Colonic mucosa (tissue), 4 donors: ENCODE data around the gene SLC48A1. TPM values are rescaled to one million over a fixed set of nuclear protein-coding genes. Genes with fewer than 3 reads are reported as not detected.

ENCODE experiments used
- DNase-seq: peaks from one replicate; pipeline ENCODE4 v3.0.0-alpha.2; 2020
- H3K27ac ChIP-seq: fragments of 200-600 bp; one replicate; pipeline ENCODE4 v1.8.0; 2021
- H3K27me3 ChIP-seq: fragments of 200-600 bp; one replicate; pipeline ENCODE4 v1.8.0; 2021
- H3K36me3 ChIP-seq: fragments of 200-600 bp; one replicate; pipeline ENCODE4 v1.8.0; 2021
- H3K4me1 ChIP-seq: fragments of 200-600 bp; one replicate; pipeline ENCODE4 v1.8.0; 2021; ENCODE audit warnings: mild to moderate bottlenecking
- H3K4me3 ChIP-seq: fragments of 200-600 bp; one replicate; pipeline ENCODE4 v1.8.0; 2021
- H3K9ac ChIP-seq, 2 donors: one replicate each; pipeline ENCODE4 v1.7.0; 2013; ENCODE audit warnings: control low read depth in 2 of 2, low read depth in 2 of 2, low read length in 2 of 2
- H3K9me3 ChIP-seq: fragments of 200-600 bp; one replicate; pipeline ENCODE4 v1.8.0; 2021
- intact Hi-C: fragments of 100-400 bp; cut with DNase I; formaldehyde crosslinking; loops from one replicate; pipeline ENCODE4 v1.14.1; 2022
- total RNA-seq, 2 donors: library from RNA; stranded (reverse); fragmentation: NEBNext Ultra II Directional in 1 of 2; extraction: Animal tissue kit (Norgen Biotek cat#: 25700) in 1 of 2; gene quantifications; one replicate each; pipeline ENCODE4 v1.2.1, GENCODE V29; 2021
- TF ChIP-seq, protein P1 (sequence below): fragments of 200-600 bp; IDR thresholded peaks from one replicate; pipeline ENCODE4 v1.8.0; 2022; ENCODE audit warnings: antibody characterized with exemption, mild to moderate bottlenecking
- donor health status: healthy.
- donor health status: DM: no; HTN: no; CAD: no.
- donor health status: DM: no; HTN: no; CAD: no.

Gene SLC48A1
- total RNA-seq, 2 donors from 2014 or later, result 12.2 to 17.9 TPM

DNA sequence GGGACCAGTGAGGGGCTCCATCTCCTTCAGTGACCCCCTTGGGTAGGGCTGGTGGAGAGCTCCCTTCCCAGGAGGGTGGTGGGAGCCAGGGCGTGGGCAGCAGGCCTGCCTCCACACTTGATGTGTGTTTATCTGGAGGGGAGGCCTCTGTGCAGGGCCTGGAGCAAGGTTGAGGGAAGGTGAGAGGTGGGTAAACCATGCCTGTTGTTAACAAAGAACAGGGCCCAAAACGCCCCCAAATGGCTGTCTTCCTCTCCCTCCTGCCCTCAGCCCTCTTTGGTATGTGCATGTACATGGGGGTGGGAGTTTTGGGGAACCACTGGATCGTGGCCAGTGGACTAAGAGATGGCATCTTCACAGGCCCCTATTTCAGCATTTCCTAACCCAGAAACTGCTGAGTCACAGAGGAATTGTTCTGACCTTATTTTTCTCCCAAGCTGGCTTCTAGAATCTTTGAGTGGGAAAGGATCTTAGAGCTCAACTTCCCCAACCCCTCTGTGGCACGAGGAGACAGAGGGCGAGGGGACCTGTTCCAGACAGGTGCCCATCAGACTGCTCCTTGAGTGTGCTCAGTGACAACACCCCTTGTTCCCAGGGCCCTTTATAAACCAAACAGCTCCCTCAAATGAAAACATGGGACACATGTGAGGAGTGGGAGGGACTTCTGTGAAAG lies 3.6 kb downstream of the SLC48A1 start:
- intact Hi-C loops, result loop anchor here (5.0 kb wide), 1 partner anchor 59 kb away; no protein-coding TSS in a partner anchor
- H3K9ac ChIP-seq, result no peak overlapping the region
- DNase-seq, result no peak
- no peaks in the 10 kb centered on the region for H3K27me3 ChIP-seq
- H3K36me3 ChIP-seq, result no peaks in the 10 kb centered on the region
- no peak overlapping the region for H3K4me3 ChIP-seq
- TF ChIP-seq, protein P1, sequence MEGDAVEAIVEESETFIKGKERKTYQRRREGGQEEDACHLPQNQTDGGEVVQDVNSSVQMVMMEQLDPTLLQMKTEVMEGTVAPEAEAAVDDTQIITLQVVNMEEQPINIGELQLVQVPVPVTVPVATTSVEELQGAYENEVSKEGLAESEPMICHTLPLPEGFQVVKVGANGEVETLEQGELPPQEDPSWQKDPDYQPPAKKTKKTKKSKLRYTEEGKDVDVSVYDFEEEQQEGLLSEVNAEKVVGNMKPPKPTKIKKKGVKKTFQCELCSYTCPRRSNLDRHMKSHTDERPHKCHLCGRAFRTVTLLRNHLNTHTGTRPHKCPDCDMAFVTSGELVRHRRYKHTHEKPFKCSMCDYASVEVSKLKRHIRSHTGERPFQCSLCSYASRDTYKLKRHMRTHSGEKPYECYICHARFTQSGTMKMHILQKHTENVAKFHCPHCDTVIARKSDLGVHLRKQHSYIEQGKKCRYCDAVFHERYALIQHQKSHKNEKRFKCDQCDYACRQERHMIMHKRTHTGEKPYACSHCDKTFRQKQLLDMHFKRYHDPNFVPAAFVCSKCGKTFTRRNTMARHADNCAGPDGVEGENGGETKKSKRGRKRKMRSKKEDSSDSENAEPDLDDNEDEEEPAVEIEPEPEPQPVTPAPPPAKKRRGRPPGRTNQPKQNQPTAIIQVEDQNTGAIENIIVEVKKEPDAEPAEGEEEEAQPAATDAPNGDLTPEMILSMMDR, result no peak
- no peaks in the 10 kb centered on the region for H3K9me3 ChIP-seq
- H3K4me1 ChIP-seq, result no peaks in the 10 kb centered on the region
- H3K27ac ChIP-seq, result no peak overlapping the region

DNA sequence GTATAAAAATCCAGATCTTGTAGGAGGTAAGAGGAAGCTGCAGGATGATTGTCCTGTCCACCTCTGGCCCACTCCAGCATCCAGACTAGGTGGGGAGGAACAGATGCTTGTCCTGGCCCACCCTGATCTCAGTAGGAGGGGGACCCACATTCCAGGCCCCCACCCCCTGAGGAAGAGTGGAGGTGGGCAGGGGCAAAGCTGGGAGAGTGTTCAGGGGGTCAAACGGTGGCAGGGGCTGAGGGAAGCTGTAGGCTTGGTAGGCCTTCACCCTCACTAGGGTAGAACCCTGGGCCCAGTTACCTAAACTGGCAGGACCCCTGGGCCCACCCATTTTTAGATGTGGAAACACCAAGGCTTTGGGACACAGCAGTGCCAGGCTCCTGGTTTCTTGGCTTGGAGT lies 4.1 kb downstream of the SLC48A1 start:
- DNase-seq, result no peak
- Histone ChIP-seq H3K4me3 (no peak overlapping the region), H3K27me3 (no peaks in the 10 kb centered on the region), H3K9me3 (no peaks in the 10 kb centered on the region), H3K4me1 (no peaks in the 10 kb centered on the region), H3K9ac (no peak overlapping the region), H3K27ac (no peak overlapping the region), H3K36me3 (no peaks in the 10 kb centered on the region)
- intact Hi-C loops, result loop anchor here (5.0 kb wide), 1 partner anchor 60 kb away; no protein-coding TSS in a partner anchor
- TF ChIP-seq, protein P1, result no peak

DNA sequence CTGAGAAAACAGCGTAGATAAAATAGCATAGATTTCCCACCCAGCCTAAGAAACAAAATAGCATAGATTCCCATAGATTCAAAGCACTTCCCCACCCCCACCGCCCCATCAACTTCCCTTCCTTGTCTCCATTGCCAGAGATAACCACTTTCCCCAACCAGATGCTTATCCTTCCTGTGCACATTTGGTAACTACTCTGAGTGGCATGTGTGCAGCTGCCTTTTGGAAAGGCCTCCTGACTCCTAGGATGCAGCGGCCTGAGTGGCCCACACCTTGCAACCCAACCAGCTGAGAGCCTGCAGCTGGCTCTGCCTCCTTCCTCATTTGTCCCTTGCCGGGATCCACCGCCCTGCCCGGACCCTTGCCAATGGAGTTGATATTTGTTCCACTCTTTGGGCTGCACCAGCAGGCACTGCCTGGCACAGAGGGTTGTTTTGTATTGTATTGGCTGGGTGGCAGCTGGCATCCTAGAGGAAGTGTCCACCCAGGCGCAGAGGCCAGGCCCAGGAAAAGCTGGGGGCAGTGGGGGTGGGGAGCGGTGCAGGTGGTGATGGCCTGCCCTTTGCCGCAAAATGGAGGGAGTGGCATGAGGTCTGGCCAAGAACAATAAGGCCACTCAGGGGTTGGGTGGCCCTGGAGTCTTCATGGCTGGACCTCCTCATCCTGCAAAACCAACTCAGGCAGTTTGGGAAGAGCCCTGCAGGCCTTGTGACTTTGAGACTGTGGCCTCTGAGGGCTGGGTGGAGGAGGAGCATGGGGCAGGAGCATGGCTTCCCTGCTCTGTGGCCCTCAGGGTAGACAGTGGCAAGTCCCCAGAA lies 4.9 kb downstream of the SLC48A1 start:
- Histone ChIP-seq H3K36me3 (no peaks in the 10 kb centered on the region), H3K9me3 (no peaks in the 10 kb centered on the region), H3K4me3 (no peak overlapping the region), H3K27me3 (no peaks in the 10 kb centered on the region), H3K27ac (no peak overlapping the region), H3K9ac (no peak overlapping the region), H3K4me1 (no peaks in the 10 kb centered on the region)
- DNase-seq, result no peak
- intact Hi-C loops, result loop anchor here (2.0 to 5.0 kb wide), 2 partner anchors 35 to 61 kb away; no protein-coding TSS in a partner anchor
- TF ChIP-seq, protein P1, result no peak

DNA sequence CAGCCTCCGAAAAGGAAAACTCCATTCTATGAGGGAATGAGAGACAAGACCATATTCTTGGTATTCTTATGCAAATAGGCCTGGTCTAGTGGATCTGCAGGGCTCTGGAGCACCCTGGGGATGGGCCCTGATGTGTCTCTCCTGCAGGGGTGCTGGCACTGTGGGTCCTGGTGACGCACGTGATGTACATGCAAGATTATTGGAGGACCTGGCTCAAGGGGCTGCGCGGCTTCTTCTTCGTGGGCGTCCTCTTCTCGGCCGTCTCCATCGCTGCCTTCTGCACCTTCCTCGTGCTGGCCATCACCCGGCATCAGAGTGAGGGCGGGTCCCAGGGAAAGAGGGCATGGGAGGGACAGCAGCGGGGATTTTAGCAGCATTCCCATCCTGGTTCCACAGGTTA lies 5.8 kb downstream of the SLC48A1 start:
- Histone ChIP-seq H3K27ac (no peak overlapping the region), H3K4me3 (no peak overlapping the region), H3K9ac (no peak overlapping the region), H3K9me3 (no peaks in the 10 kb centered on the region), H3K36me3 (no peaks in the 10 kb centered on the region), H3K4me1 (no peaks in the 10 kb centered on the region), H3K27me3 (no peaks in the 10 kb centered on the region)
- DNase-seq, result no peak
- intact Hi-C loops, result loop anchor here (2.0 to 5.0 kb wide), 2 partner anchors 36 to 62 kb away; no protein-coding TSS in a partner anchor
- TF ChIP-seq, protein P1, result no peak

DNA sequence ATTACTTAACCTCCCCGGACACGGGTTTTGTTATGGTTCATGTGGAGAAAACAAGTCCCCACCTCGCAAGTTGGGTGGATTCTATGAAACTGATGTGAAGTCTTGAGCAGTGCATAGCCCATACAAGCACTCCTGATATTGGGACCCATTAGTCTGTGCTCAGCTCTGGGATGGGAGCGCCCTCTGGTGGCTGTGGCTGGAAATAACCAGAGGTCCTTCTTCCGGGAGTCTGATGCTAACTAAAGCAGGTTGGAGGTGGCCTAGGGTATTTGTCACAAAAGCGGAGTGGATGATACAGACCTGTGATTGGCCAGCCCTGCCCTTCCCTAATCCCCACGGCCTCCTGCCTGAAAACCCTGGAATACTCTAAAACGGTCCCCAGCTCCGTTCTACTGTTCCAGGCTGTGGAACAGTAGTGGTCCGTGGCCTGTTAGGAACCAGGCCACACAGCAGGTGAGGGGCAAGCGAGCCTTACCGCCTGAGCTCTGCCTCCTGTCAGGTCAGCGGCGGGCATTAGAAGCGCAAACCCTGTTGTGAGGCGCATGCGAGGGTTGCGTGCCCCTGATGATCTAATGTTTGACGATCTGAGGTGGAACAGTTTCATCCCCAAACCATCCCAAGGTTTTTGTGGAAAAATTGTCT lies 6.4 kb downstream of the SLC48A1 start:
- no peak overlapping the region for H3K4me3 ChIP-seq
- no peaks in the 10 kb centered on the region for H3K9me3 ChIP-seq
- no peaks in the 10 kb centered on the region for H3K4me1 ChIP-seq
- intact Hi-C loops, result loop anchor here (2.0 to 5.0 kb wide), 2 partner anchors 37 to 62 kb away; no protein-coding TSS in a partner anchor
- no peak overlapping the region for H3K27ac ChIP-seq
- no peaks in the 10 kb centered on the region for H3K27me3 ChIP-seq
- H3K36me3 ChIP-seq, result no peaks in the 10 kb centered on the region
- TF ChIP-seq, protein P1, result peak; percentile 94
- no peak overlapping the region for H3K9ac ChIP-seq
- peak; percentile 93 for DNase-seq
